ENCODE measurements around the gene PCNX2. TPM values are rescaled to one million over a fixed set of nuclear protein-coding genes. Genes with fewer than 3 reads are reported as not detected.
"Not testable (repeated sequence)": the region's sequence is repeated elsewhere in the genome, so short reads cannot be mapped to it uniquely, and the experiment has no call there.

The PCNX2 gene
- total RNA-seq, 2 donors from 2014 or later: 11.2 to 26.0 TPM

GRCh38 chr1:233170741-233171140 is 124.8 kb downstream of the PCNX2 start:
- no peak overlapping the region for H3K27ac Mint-ChIP-seq
- peaks cover 45 to 56% of the 10 kb centered on the region in 2 donors for H3K36me3 Mint-ChIP-seq
- H3K9me3 Mint-ChIP-seq: peaks cover 12 to 23% of the 10 kb centered on the region in 2 donors
- no peak for ATAC-seq
- no peak for DNase-seq (ENCODE audit: low spot score in 2 of 2)

GRCh38 chr1:233168384-233168783 is 127.1 kb downstream of the PCNX2 start:
- DNase-seq (ENCODE audit: low spot score in 2 of 2): no peak
- Mint-ChIP-seq H3K27ac (no peak overlapping the region), H3K36me3 (peaks cover 42 to 55% of the 10 kb centered on the region in 2 donors), H3K9me3 (peaks cover 12 to 33% of the 10 kb centered on the region in 2 donors)
- no peak for ATAC-seq

GRCh38 chr1:233166896-233167295 is 128.6 kb downstream of the PCNX2 start:
- peaks cover 27 to 41% of the 10 kb centered on the region in 2 donors for H3K36me3 Mint-ChIP-seq
- H3K9me3 Mint-ChIP-seq: peaks cover 9 to 28% of the 10 kb centered on the region in 2 donors
- no peak overlapping the region for H3K27ac Mint-ChIP-seq
- ATAC-seq (no peak), DNase-seq (ENCODE audit: low spot score in 2 of 2) (no peak)

DNA sequence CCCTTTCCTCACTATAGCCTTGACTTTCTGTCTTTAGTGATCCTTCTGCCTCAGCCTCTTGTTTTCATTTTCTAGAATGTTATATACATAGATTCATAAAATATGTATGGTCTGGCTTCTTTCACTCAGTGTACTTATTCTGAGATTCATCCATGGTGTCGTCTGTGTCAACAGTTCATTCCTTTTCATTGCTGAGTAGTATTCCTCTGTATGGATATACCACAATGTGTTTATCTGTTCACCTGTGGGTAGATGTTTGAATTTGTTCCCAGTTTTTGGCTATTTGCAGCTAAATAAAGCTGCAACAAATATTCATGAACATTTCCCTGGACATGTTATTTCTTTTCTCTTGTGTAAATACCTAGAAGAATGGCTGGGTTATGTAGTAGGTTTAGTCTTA is 131.8 kb downstream of the PCNX2 start:
- no peak for ATAC-seq
- Mint-ChIP-seq H3K27ac (no peak overlapping the region), H3K9me3 (peaks cover 4 to 10% of the 10 kb centered on the region in 2 donors), H3K36me3 (peaks cover 26 to 29% of the 10 kb centered on the region in 2 donors)
- DNase-seq (ENCODE audit: low spot score in 2 of 2): no peak

GRCh38 chr1:233158322-233158721 is 137.2 kb downstream of the PCNX2 start:
- Mint-ChIP-seq H3K27ac (no peak overlapping the region), H3K9me3 (no peaks in the 10 kb centered on the region), H3K36me3 (peaks cover 4 to 15% of the 10 kb centered on the region in 2 donors)
- ATAC-seq (no peak), DNase-seq (ENCODE audit: low spot score in 2 of 2) (no peak)

- no peaks in the 10 kb centered on the region for H3K9me3 Mint-ChIP-seq
- no peak for DNase-seq (ENCODE audit: low spot score in 2 of 2)
- H3K36me3 Mint-ChIP-seq: peaks cover 4 to 15% of the 10 kb centered on the region in 2 donors
- no peak overlapping the region for H3K27ac Mint-ChIP-seq
- no peak for ATAC-seq
Observed at GRCh38 chr1:233157245-233157644, 138.3 kb downstream of the PCNX2 start.

DNA sequence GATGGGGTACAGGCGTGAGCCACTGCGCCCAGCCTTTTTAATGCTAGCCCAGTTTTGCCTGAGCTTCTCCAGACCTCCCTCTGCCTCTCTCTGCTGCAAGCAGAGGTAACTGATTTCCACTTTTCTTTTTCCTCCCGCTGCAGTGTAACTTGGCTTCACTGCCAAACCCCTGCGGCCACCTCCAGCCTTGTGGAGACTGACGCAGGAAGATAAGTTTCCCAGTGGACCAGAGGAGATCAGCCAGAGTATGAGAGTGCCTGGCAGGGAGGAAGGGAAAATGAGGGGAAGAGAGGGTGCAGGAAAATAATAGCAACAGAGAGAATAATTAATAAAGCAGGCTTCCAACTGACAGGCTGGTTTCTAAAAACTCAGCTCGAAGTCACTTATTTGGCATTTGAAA is 143.7 kb downstream of the PCNX2 start:
- ATAC-seq: no peak
- Mint-ChIP-seq H3K9me3 (no peaks in the 10 kb centered on the region), H3K27ac (peak overlapping the region in 1 of 2 donors; percentile 58), H3K36me3 (peaks cover 4 to 13% of the 10 kb centered on the region in 2 donors)
- DNase-seq (ENCODE audit: low spot score in 2 of 2): no peak

DNA sequence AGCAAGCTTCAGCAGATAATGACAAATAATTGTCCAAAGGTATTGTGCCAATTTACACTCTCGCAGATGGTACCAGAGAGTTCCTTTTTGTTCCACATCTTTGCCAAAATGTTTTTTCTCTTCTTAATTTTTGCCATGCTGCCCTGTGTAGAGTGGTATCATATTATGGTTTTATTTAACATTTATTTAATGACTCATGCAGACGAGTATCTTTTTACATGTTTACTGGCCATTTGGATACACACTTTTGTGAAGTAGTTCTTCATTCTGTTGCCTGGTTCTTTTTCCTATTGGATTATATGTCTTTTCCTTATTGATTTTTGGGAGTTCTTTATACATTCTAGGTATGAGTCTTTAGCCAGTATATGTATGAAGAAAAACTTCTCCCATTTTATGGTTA is 151.1 kb downstream of the PCNX2 start:
- no peak for DNase-seq (ENCODE audit: low spot score in 2 of 2)
- Mint-ChIP-seq H3K36me3 (peaks cover 0 to 5% of the 10 kb centered on the region in 2 donors), H3K27ac (no peak overlapping the region), H3K9me3 (no peaks in the 10 kb centered on the region)
- no peak for ATAC-seq

DNA sequence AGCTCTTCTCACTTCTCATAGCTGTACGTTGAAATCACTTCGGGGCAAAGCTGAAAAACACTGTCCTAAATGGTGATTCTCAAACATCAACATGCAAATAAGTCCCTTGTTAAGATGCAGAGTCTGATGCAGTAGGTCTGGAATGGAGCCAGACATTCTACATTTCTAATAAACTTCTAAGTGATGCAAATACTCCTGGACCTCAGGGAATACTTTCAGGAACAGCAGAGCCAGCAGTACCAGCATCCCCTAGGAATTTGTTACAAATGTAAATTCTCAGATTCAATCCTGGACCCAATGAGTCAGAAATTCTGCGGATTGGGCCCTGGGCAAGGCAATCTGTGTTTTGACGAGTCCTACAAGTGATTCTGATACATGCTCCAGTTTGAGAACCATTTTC is 152.3 kb downstream of the PCNX2 start:
- ATAC-seq: no peak
- peaks cover 0 to 5% of the 10 kb centered on the region in 2 donors for H3K36me3 Mint-ChIP-seq
- no peaks in the 10 kb centered on the region for H3K9me3 Mint-ChIP-seq
- DNase-seq (ENCODE audit: low spot score in 2 of 2): no peak
- H3K27ac Mint-ChIP-seq: no peak overlapping the region

DNA sequence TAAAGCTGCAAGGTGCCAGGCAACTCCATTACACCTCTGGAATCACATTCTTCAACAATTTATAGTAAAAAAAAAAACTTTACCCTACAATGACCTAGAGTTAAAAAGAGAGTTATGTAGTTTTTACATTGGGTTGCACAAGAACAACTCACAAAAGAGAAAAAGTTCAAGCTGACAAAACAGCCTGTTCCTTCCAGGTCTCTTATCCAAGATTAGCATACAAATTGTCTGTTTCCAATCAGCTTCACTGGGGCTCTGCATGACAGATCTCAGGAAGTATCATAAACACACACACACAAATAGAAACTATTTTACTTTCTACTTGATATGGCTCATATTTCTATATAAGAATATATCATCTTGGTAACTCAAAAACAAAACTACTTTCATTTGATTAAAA is 154.6 kb downstream of the PCNX2 start:
- Mint-ChIP-seq H3K9me3 (no peaks in the 10 kb centered on the region), H3K36me3 (peaks cover 0 to 5% of the 10 kb centered on the region in 2 donors), H3K27ac (no peak overlapping the region)
- DNase-seq (ENCODE audit: low spot score in 2 of 2) (no peak), ATAC-seq (no peak)

GRCh38 chr1:233140499-233140898 is 155.0 kb downstream of the PCNX2 start:
- DNase-seq (ENCODE audit: low spot score in 2 of 2): no peak
- no peak for ATAC-seq
- H3K36me3 Mint-ChIP-seq: peaks cover 0 to 5% of the 10 kb centered on the region in 2 donors

DNA sequence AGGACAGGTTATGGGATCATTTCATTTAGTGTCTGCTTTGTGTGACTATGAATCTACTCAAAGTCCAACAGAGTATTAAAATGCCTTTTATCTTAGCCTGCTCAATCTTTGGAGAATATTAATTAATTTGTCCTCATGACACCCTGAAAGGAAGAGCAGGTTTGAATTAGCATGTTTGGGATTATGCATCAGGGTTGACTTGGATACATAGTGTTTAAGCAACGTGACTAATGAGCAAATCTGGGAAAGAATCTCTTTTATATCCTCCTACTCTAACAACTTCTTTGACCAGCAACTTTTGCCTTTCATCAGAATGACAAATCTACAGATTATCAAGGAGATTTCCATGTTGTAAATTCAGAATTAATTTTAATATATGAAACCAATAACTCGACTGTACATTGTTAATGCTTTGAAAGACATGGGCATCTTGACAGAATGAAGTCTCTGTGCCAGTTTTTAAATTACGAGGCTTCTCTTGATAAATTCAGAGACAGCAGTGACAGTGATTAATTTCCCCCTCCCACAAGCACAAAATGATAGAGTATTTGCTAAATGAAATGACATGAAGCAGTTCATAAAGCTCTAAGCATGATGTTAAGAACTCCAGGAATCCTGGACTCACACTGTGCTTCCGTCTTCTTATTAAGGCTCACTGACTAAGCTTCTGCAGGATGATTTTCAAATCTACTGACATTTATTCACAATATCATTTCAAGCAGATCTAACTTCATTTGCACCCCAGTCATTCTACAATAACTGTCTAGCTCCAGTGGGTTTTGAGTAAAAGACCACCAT is 156.5 kb downstream of the PCNX2 start:
- no peak overlapping the region for H3K27ac Mint-ChIP-seq

More at GRCh38 chr1:233140499-233140898, 155.0 kb downstream of the PCNX2 start:
- no peak overlapping the region for H3K27ac Mint-ChIP-seq
- H3K9me3 Mint-ChIP-seq: no peaks in the 10 kb centered on the region

DNA sequence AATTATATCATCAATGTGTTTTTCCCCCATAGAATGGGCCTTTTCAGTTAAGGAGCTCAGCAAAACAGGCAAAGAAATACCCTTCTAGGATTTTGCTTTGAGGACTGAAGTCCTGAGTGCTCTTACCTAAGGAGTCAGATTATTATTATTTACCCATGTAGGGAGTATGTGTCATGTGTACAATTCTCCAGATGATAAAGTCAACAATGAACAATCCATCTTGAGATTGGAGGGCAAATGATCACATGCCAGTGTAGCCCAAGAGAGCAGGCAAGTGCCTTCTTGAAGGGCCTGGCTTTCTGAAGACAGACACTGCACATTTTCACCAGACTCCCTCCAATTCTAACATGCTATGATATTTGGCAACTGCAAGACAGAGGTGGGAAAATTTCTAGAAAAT is 159.7 kb downstream of the PCNX2 start:
- ATAC-seq (no peak), DNase-seq (ENCODE audit: low spot score in 2 of 2) (no peak)
- peaks cover 19 to 20% of the 10 kb centered on the region in 2 donors for H3K36me3 Mint-ChIP-seq
- peak overlapping the region in 1 of 2 donors; percentile 5 for H3K27ac Mint-ChIP-seq
- H3K9me3 Mint-ChIP-seq: no peaks in the 10 kb centered on the region

More for the DNA sequence above, 156.5 kb downstream of the PCNX2 start:
- H3K9me3 Mint-ChIP-seq: no peaks in the 10 kb centered on the region
- ATAC-seq (no peak), DNase-seq (ENCODE audit: low spot score in 2 of 2) (no peak)
- H3K36me3 Mint-ChIP-seq: peaks cover 0 to 10% of the 10 kb centered on the region in 2 donors

DNA sequence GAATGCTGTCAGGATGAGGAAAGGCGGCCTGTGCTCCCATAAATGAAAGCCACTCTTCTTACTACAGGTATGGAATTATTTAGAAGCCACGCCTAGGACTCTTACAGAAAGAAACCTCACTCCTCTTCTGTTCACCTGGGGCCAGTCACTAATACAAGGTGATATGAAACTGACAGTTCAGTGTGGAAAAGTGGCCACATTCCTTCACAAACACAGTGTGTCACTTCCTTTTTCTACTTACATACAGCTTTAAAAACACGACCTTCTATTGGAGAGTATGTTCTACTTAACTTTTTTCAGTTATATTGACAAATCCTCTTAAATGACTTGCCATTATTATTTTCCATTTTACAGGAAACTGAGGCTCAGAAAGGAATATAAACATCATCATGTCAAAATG is 163.1 kb downstream of the PCNX2 start:
- Mint-ChIP-seq H3K9me3 (peaks cover 0 to 5% of the 10 kb centered on the region in 2 donors), H3K36me3 (peaks cover 27% of the 10 kb centered on the region in 2 donors), H3K27ac (no peak overlapping the region)
- ATAC-seq (no peak), DNase-seq (ENCODE audit: low spot score in 2 of 2) (no peak)

DNA sequence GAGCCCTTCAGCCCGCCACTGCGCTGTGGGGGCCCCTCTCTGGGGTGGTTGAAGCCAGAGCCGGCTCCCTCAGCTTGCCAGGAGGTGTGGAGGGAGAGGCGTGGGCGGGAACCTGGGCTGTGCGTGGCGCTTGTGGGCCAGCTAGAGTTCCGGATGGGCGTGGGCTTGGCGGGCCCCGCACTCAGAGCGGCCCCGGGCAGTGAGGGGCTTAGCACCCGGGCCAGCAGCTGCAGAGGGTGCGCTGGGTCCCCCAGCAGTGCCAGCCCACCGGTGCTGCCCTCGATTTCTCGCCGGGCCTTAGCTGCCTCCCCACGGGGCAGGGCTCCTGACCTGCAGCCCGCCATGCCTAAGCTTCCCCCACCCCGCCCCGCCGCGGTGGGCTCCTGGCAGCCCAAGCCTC is 166.5 kb downstream of the PCNX2 start:
- DNase-seq (ENCODE audit: low spot score in 2 of 2); ATAC-seq; H3K27ac Mint-ChIP-seq; H3K9me3 Mint-ChIP-seq: not testable (repeated sequence)
- H3K36me3 Mint-ChIP-seq: peaks cover 27 to 33% of the 10 kb centered on the region in 2 donors

- Mint-ChIP-seq H3K9me3 (peaks cover 0 to 9% of the 10 kb centered on the region in 2 donors), H3K27ac (no peak overlapping the region), H3K36me3 (peaks cover 12 to 21% of the 10 kb centered on the region in 2 donors)
- DNase-seq (ENCODE audit: low spot score in 2 of 2): no peak
- ATAC-seq: no peak
Observed at GRCh38 chr1:233127157-233127556, 168.4 kb downstream of the PCNX2 start.

DNA sequence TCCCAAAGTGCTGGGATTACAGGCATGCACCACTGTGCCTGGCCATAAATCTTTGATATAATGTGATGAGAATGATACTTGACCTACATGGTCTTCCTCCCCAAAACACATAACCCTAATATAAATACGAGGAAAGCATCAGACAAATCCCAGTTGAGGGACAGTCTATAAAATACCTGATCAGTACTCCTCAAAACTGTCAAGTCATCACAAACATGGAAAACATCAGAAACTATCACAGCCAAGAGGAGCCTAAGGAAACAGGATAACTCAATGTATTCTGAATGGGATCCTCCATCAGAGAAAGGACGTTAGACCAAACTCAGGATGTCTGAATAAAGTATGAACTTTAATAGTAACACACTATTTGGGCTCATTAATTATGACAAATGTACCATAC is 172.7 kb downstream of the PCNX2 start:
- peaks cover 0 to 13% of the 10 kb centered on the region in 2 donors for H3K36me3 Mint-ChIP-seq
- DNase-seq (ENCODE audit: low spot score in 2 of 2) (no peak), ATAC-seq (no peak)
- H3K27ac Mint-ChIP-seq: no peak overlapping the region
- peaks cover 0 to 4% of the 10 kb centered on the region in 2 donors for H3K9me3 Mint-ChIP-seq

Measured in activated naive CD4-positive, alpha-beta T cell treated with anti-CD3 and anti-CD28 coated beads, Interleukin-2, amount 50 U/mL, for 72 hours (primary cell).